ENCODE measurements around the gene PRSS58.

PRSS58 gene

DNA sequence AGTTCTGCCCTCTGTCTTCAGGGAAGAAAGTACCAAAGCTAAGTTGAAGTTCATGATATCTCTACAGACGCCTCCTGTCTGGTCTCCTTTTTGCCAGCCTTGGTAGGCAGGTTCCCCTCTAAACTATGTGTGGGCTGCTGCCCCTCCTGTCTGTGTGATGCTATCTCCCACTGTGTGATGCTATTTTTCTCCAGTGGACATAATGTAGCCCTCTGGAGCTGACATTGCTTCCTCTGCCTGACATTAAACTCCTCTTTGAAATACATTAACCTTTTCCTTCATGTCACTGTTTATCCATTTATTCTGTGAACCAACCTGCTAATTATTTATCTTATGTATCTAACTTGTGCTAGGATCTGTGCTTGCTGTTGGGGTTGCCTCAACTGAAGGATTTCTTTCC, at the start of gene PRSS58:
PRSS58 (minus strand) TSS at position 101 of the 400 bp plus-strand sequence. CDS start 351 bp downstream, outside the sequence.
- DNase-seq (ENCODE audit: low spot score) = no peak

DNA sequence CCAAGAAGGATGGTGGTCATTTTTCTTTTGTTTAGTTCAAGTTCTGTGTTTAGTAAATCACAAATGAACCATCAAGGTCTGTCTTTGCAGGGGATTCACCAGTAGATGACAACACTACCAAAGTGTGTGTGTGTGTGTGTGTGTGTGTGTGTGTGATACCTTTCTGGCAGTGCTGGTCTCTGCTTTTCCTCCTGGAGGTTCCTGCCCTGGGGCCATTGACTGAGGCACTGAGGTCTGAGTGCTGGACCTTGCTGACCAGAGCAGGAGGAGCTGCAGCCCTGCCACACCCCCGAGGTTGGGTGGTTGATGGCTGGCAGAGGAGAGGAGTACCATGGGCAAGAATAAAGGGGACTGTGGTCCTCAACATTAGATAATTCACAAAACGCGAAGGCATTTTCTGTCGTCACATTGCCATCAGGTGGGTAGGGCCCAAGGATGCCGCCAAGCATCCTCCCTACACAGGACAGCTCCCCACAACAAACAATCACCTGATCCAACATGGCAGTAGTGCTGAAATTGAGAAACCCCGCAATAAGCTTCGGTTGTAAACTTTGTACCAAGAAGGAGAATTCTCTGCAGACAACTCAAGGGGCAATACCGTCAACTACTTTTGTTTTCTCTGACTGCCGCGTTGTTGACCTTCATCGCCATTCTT, 49.5 kb upstream of the PRSS58 start:
- no peak for DNase-seq (ENCODE audit: low spot score)

- peak; percentile 51 for DNase-seq (ENCODE audit: low spot score)
Observed at GRCh38 chr7:142303650-142304049, 45.8 kb upstream of the PRSS58 start.

GRCh38 chr7:142301923-142302550, 44.2 kb upstream of the PRSS58 start:
- DNase-seq (ENCODE audit: low spot score) = peak; percentile 31

DNA sequence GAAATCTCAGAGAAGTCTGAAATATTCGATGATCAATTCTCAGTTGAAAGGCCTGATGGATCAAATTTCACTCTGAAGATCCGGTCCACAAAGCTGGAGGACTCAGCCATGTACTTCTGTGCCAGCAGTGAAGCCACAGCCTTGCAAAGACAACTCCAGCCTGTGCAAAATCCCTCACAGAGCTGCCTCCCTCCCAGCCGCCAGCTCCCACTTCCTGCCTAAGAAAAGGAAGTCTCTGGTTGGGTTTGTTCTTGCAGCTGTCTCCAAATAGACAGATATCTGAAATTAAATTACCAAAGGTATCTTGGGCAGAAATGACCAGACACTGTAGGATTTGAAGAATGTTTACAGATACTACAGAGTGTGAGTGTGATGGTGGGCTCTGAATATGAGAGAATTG, 43.4 kb upstream of the PRSS58 start:
- no peak for DNase-seq (ENCODE audit: low spot score)

- DNase-seq (ENCODE audit: low spot score) = peak; percentile 42
Observed at GRCh38 chr7:142300689-142301088, 42.8 kb upstream of the PRSS58 start.

GRCh38 chr7:142299237-142299781, 41.5 kb upstream of the PRSS58 start:
- DNase-seq (ENCODE audit: low spot score) = no peak

- DNase-seq (ENCODE audit: low spot score) = no peak
Observed at GRCh38 chr7:142298627-142299026, 40.8 kb upstream of the PRSS58 start.

- DNase-seq (ENCODE audit: low spot score) = no peak
Observed at GRCh38 chr7:142298009-142298408, 40.2 kb upstream of the PRSS58 start.

DNA sequence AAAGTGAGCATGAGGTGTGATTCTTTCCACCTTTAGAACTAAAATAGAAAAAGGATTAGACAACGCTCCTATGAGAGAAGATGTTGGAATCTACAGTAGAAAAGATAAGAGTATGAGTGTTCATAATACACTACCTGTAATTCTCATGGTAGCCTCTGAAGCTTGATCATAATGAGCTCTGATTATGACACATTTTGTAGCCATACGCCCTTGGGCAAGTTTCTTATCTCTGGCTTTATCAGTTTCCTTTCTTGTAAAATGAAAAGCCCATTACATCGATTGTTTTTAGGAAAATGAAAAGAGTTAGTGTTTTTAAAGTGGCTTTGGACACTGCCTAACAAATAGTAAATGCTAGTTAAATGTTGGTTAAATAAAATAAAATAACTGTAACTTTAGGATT, 22.4 kb upstream of the PRSS58 start:
- no peak for DNase-seq (ENCODE audit: low spot score)

- no peak for DNase-seq (ENCODE audit: low spot score)
Observed at GRCh38 chr7:142279601-142280000, 21.7 kb upstream of the PRSS58 start.

DNA sequence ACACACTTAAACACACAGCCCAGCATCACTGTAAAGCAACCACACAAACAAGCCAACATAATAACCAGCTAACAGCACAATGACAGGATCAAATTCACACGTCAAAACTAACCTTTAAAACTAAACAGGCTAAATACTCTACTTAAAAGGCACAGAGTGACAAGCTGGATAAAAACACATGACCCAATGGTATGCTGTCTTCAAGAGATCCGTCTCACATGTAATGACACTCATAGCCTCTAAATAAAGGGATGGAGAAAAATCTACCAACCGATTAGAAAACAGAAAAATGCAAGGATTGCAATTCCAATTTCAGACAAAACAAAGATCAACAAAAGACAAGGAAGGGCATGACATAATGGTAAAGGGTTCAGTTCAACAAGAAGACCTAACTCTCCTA, 17.2 kb upstream of the PRSS58 start:
- DNase-seq (ENCODE audit: low spot score) = no peak

GRCh38 chr7:142272841-142273240, 15.0 kb upstream of the PRSS58 start:
- no peak for DNase-seq (ENCODE audit: low spot score)

- DNase-seq (ENCODE audit: low spot score) = no peak
Observed at GRCh38 chr7:142263598-142264380, 5.9 kb upstream of the PRSS58 start.

- no peak for DNase-seq (ENCODE audit: low spot score)
Observed at GRCh38 chr7:142250705-142251104, 7.2 kb downstream of the PRSS58 start.

- DNase-seq (ENCODE audit: low spot score) = no peak
Observed at GRCh38 chr7:142249918-142250317, 7.9 kb downstream of the PRSS58 start.

GRCh38 chr7:142248166-142249160, 9.4 kb downstream of the PRSS58 start:
- DNase-seq (ENCODE audit: low spot score) = no peak

- no peak for DNase-seq (ENCODE audit: low spot score)
Observed at GRCh38 chr7:142243823-142244222, 14.0 kb downstream of the PRSS58 start.

DNA sequence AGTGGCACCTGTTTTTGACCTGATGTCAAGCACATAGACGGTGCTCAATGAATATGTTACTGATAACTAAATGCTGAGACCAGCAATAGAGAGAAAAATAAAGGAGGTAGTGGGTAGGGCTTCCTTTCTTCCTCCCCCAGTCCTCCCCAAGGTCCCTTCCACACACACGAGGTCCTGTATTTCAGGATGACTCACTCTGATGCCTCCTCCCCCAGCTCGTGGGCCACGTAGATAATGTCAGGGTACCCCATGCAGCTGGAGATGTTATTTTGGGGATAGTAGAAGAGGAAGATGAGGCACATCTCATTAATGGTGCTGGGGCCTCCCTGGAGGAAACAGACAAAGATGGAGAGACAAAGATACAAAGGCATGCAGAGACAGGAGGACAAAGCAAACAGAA, 17.3 kb downstream of the PRSS58 start:
- no peak for DNase-seq (ENCODE audit: low spot score)

DNA sequence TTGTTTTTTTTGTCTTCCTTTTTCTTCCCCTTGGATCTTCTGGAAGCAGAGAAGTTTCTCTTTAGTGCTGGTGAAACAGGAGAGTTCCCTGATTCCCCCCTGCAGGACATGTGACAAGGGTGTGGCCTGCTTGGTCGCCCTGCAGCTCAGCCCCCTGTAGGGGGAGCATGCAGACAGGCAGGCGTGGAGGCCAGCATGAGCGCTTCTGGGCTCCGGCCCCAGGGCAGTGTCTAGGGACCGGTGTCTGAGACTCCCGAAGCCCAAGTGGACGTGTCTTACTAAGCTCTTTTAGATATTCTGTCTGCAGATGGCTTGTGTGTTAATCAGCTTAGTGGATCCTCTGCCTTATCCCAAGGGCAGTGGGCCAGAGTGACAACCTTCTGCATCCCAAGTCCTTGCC, 26.1 kb downstream of the PRSS58 start:
- DNase-seq (ENCODE audit: low spot score) = no peak

GRCh38 chr7:142228537-142229104, 29.2 kb downstream of the PRSS58 start:
- DNase-seq (ENCODE audit: low spot score) = no peak

All from CD4-positive, alpha-beta T cell treated with Interleukin-2 at 100 ng/mL for 4 hours (primary cell).